SU-DHL-6 (cell line): ENCODE measurements around the gene AFF2.

Source experiments
- EZH2phosphoT487 ChIP-seq: fragments of 200-600 bp; sonication (generic), shearing (Covaris generic); conservative IDR thresholded peaks from 2 replicates; pipeline ENCODE4 v1.6.1; 2018; ENCODE audit warnings: mild to moderate bottlenecking, antibody characterized with exemption, low read length, moderate library complexity, mixed read lengths
- TF ChIP-seq, protein P1 (sequence below): fragments of 200-600 bp; sonication (generic); IDR thresholded peaks from one replicate; pipeline ENCODE4 v1.5.1; 2017; ENCODE audit warnings: antibody characterized with exemption, mild to moderate bottlenecking, low read length, moderate library complexity; ENCODE audit not compliant: insufficient read depth, poor library complexity, severe bottlenecking

DNA sequence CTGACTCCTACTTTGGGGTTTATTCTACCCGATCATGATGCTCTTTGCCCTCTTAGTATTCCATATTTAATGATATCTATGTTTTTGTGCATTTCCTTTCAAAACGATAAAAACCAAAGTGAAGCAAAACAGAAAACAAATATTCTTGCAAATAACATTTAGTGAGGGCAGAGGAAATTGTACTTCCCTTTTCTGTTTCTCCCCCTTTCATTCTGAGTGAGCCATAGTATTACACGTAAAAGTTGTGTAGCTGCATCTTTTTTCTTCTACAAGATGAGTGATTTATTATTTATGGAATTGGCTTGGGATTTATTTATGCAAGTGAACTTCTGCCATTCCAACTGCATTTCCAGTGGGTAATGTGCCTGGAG lies 109.9 kb downstream of the AFF2 start:
- TF ChIP-seq, protein P1, sequence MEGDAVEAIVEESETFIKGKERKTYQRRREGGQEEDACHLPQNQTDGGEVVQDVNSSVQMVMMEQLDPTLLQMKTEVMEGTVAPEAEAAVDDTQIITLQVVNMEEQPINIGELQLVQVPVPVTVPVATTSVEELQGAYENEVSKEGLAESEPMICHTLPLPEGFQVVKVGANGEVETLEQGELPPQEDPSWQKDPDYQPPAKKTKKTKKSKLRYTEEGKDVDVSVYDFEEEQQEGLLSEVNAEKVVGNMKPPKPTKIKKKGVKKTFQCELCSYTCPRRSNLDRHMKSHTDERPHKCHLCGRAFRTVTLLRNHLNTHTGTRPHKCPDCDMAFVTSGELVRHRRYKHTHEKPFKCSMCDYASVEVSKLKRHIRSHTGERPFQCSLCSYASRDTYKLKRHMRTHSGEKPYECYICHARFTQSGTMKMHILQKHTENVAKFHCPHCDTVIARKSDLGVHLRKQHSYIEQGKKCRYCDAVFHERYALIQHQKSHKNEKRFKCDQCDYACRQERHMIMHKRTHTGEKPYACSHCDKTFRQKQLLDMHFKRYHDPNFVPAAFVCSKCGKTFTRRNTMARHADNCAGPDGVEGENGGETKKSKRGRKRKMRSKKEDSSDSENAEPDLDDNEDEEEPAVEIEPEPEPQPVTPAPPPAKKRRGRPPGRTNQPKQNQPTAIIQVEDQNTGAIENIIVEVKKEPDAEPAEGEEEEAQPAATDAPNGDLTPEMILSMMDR = no peak
- no peak for TF ChIP-seq EZH2phosphoT487
